Fibroblast of mammary gland (primary cell): Measurements from ENCODE around the gene PPP2R2C.

Experiments used
- DNase-seq: peaks from one replicate; pipeline ENCODE4 v3.0.0-alpha.2; 2010; ENCODE audit warnings: low read depth
- H3K4me3 ChIP-seq: 2 replicates; pipeline ENCODE4 v1.5.1; 2011; ENCODE audit warnings: low read depth, mild to moderate bottlenecking, low read length, moderate library complexity; ENCODE audit not compliant: control insufficient read depth
- TF ChIP-seq, protein P1 (sequence below): conservative IDR thresholded peaks from 2 replicates; pipeline ENCODE4 v1.5.1; 2011; ENCODE audit warnings: low read depth, low read length, inconsistent platforms; ENCODE audit not compliant: control insufficient read depth, insufficient read depth

PPP2R2C gene

GRCh38 chr4:6450709-6451108, 21.7 kb downstream of the PPP2R2C start:
- DNase-seq: no peak
- no peak overlapping the region for H3K4me3 ChIP-seq
- TF ChIP-seq, protein P1, sequence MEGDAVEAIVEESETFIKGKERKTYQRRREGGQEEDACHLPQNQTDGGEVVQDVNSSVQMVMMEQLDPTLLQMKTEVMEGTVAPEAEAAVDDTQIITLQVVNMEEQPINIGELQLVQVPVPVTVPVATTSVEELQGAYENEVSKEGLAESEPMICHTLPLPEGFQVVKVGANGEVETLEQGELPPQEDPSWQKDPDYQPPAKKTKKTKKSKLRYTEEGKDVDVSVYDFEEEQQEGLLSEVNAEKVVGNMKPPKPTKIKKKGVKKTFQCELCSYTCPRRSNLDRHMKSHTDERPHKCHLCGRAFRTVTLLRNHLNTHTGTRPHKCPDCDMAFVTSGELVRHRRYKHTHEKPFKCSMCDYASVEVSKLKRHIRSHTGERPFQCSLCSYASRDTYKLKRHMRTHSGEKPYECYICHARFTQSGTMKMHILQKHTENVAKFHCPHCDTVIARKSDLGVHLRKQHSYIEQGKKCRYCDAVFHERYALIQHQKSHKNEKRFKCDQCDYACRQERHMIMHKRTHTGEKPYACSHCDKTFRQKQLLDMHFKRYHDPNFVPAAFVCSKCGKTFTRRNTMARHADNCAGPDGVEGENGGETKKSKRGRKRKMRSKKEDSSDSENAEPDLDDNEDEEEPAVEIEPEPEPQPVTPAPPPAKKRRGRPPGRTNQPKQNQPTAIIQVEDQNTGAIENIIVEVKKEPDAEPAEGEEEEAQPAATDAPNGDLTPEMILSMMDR: no peak

DNA sequence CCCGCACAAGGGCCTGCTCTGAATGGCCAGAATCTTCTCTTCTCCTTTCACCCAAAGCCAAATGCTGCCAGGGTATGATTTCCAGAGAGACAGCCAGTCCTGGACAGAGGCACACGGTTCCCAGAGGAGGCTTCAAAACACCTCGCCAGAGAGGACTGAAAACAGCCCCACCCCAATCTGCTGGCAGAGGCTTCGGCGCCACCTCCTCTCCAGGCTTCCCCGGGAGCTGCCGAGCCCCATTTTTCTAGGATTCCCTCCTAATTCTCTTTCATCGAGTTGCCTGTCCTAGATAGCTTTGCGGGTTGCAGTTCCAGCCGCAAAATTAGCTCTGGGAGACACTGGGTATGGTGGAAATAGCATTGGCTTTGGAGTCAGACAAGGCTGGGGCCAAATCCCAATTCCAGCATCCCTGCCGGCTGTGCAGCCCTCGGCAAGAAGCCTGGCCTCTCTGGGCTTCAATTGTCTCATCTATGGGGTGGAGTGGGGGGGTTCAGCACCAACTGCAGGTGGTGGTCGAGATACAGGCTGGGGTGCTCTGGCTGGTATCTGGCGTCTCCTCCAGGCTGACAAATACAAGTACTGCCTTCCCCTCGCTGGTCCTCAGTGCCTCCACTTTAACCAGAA, 22.6 kb downstream of the PPP2R2C start:
- DNase-seq: no peak
- TF ChIP-seq, protein P1: no peak
- H3K4me3 ChIP-seq: no peak overlapping the region

DNA sequence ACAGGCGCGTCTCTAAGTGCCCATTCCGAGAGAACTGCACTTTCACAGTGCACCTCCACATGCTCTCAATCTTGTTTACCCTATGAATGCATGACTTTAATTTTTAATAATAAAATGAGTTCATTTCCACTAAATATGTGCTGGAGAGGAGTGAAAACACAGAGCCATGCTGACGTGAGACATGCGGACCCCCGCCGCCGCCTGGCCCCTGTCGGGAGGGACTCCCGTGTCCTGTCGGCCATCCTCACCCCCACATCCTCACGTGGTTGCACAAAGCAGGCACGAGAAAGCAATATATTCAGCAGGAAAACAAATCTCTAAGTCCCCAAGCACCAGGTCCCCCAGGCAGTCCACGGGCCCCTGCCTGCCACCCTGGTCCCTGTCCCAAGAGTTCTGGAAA, 23.1 kb downstream of the PPP2R2C start:
- no peak overlapping the region for H3K4me3 ChIP-seq
- no peak for DNase-seq
- TF ChIP-seq, protein P1: no peak

- TF ChIP-seq, protein P1: no peak
- no peak for DNase-seq
- no peak overlapping the region for H3K4me3 ChIP-seq
Observed at GRCh38 chr4:6448476-6449170, 23.8 kb downstream of the PPP2R2C start.

- DNase-seq: no peak
- TF ChIP-seq, protein P1: no peak
- no peak overlapping the region for H3K4me3 ChIP-seq
Observed at GRCh38 chr4:6447672-6448171, 24.7 kb downstream of the PPP2R2C start.

GRCh38 chr4:6446538-6447451, 25.6 kb downstream of the PPP2R2C start:
- TF ChIP-seq, protein P1: no peak
- no peak overlapping the region for H3K4me3 ChIP-seq
- no peak for DNase-seq
